Measurements from ENCODE around the gene VIT. TPM values are rescaled to one million over a fixed set of nuclear protein-coding genes. Genes with fewer than 3 reads are reported as not detected.

Gene VIT
- total RNA-seq, 3 donors from 2014 or later (not counting 1 experiment from before 2014, with no cell fraction given) = 1.4 to 1.9 (median 1.7) TPM

GRCh38 chr2:36675579-36676282 is 20.8 kb upstream of the VIT start:
- Histone ChIP-seq H3K27me3 (ENCODE audit: control insufficient read depth, insufficient read depth, low read length) (no peaks in the 10 kb centered on the region), H3K9me3 (ENCODE audit: control insufficient read depth, insufficient read depth, low read length) (peaks cover 2% of the 10 kb centered on the region), H3K4me3 (ENCODE audit: low read length) (no peak overlapping the region), H3K4me1 (ENCODE audit: control insufficient read depth, insufficient read depth, low read length) (peaks cover 5% of the 10 kb centered on the region), H3K27ac (ENCODE audit: low read length) (no peak overlapping the region), H3K36me3 (ENCODE audit: control insufficient read depth, insufficient read depth, low read length) (no peaks in the 10 kb centered on the region)
- Mint-ChIP-seq H3K27ac (no peak overlapping the region), H3K4me3 (no peak overlapping the region), H3K27me3 (ENCODE audit: low read depth in 2 of 2) (peaks cover 13 to 15% of the 10 kb centered on the region in 2 donors), H3K9me3 (peaks cover 5% of the 10 kb centered on the region in 2 donors), H3K4me1 (peaks cover 15 to 17% of the 10 kb centered on the region in 2 donors), H3K36me3 (peaks cover 7% of the 10 kb centered on the region)
- no peak for ATAC-seq
- no peak for DNase-seq
- intact Hi-C loops (cut with micrococcal nuclease) = no loop called here
- TF ChIP-seq CTCF (IDR thresholded peaks at IDR 0.05) = no peak

- H3K4me3 ChIP-seq (ENCODE audit: low read length) = no peak overlapping the region
- DNase-seq (no peak), ATAC-seq (no peak)
- H3K4me1 ChIP-seq (ENCODE audit: control insufficient read depth, insufficient read depth, low read length) = peaks cover 5% of the 10 kb centered on the region
- peaks cover 15 to 17% of the 10 kb centered on the region in 2 donors for H3K4me1 Mint-ChIP-seq
- H3K27me3 ChIP-seq (ENCODE audit: control insufficient read depth, insufficient read depth, low read length) = no peaks in the 10 kb centered on the region
- no peak overlapping the region for H3K27ac ChIP-seq (ENCODE audit: low read length)
- H3K4me3 Mint-ChIP-seq = no peak overlapping the region
- intact Hi-C loops (cut with micrococcal nuclease) = no loop called here
- H3K36me3 Mint-ChIP-seq = peaks cover 7% of the 10 kb centered on the region
- peaks cover 5% of the 10 kb centered on the region in 2 donors for H3K9me3 Mint-ChIP-seq
- peaks cover 14 to 15% of the 10 kb centered on the region in 2 donors for H3K27me3 Mint-ChIP-seq (ENCODE audit: low read depth in 2 of 2)
- no peak overlapping the region for H3K27ac Mint-ChIP-seq
- H3K9me3 ChIP-seq (ENCODE audit: control insufficient read depth, insufficient read depth, low read length) = peaks cover 2% of the 10 kb centered on the region
- TF ChIP-seq CTCF (IDR thresholded peaks at IDR 0.05) = no peak
- WGBS (ENCODE audit: insufficient coverage) = no CpG with 5 or more reads among the region's 1 CpG
- no peaks in the 10 kb centered on the region for H3K36me3 ChIP-seq (ENCODE audit: control insufficient read depth, insufficient read depth, low read length)
Measured at GRCh38 chr2:36676364-36676763, 20.1 kb upstream of the VIT start.

- Histone ChIP-seq H3K27ac (ENCODE audit: low read length) (no peak overlapping the region), H3K36me3 (ENCODE audit: control insufficient read depth, insufficient read depth, low read length) (no peaks in the 10 kb centered on the region), H3K4me3 (ENCODE audit: low read length) (no peak overlapping the region), H3K27me3 (ENCODE audit: control insufficient read depth, insufficient read depth, low read length) (no peaks in the 10 kb centered on the region), H3K9me3 (ENCODE audit: control insufficient read depth, insufficient read depth, low read length) (peaks cover 2% of the 10 kb centered on the region), H3K4me1 (ENCODE audit: control insufficient read depth, insufficient read depth, low read length) (peaks cover 5% of the 10 kb centered on the region)
- TF ChIP-seq CTCF (IDR thresholded peaks at IDR 0.05) = no peak
- H3K27me3 Mint-ChIP-seq (ENCODE audit: low read depth in 2 of 2) = peaks cover 14 to 24% of the 10 kb centered on the region in 2 donors
- no peak overlapping the region for H3K27ac Mint-ChIP-seq
- H3K36me3 Mint-ChIP-seq = peaks cover 7% of the 10 kb centered on the region
- H3K9me3 Mint-ChIP-seq = peaks cover 5% of the 10 kb centered on the region in 2 donors
- H3K4me1 Mint-ChIP-seq = peaks cover 15 to 17% of the 10 kb centered on the region in 2 donors
- no peak overlapping the region for H3K4me3 Mint-ChIP-seq
- DNase-seq = no peak
- intact Hi-C loops (cut with micrococcal nuclease) = no loop called here
- ATAC-seq = no peak
Measured at GRCh38 chr2:36677386-36677785, 19.1 kb upstream of the VIT start.
